Activated T-helper 17 cell treated with anti-CD3 and anti-CD28 coated beads, Interleukin-2, amount 50 U/mL, for 72 hours (primary cell): ENCODE measurements around the gene CD47. TPM values are rescaled to one million over a fixed set of nuclear protein-coding genes. Genes with fewer than 3 reads are reported as not detected.

Experiments used
- ATAC-seq: fragments of 150-1000 bp; cut with Tn5 transposase; replicated peaks from 2 replicates; pipeline ENCODE4 v1.10.0; 2021; ENCODE audit warnings: mild to moderate bottlenecking, moderate library complexity
- H3K27ac Mint-ChIP-seq: one replicate; pipeline ENCODE4 v1.8.0; 2022; ENCODE audit warnings: mixed read lengths
- H3K27me3 Mint-ChIP-seq: one replicate; pipeline ENCODE4 v1.8.0; 2022; ENCODE audit warnings: mixed read lengths
- H3K36me3 Mint-ChIP-seq: one replicate; pipeline ENCODE4 v1.8.0; 2022; ENCODE audit warnings: low read depth, mild to moderate bottlenecking, mixed read lengths
- H3K4me1 Mint-ChIP-seq: one replicate; pipeline ENCODE4 v1.8.0; 2022; ENCODE audit warnings: mixed read lengths
- H3K4me3 Mint-ChIP-seq: one replicate; pipeline ENCODE4 v1.8.0; 2022; ENCODE audit warnings: mild to moderate bottlenecking, mixed read lengths
- H3K9me3 Mint-ChIP-seq: one replicate; pipeline ENCODE4 v1.8.0; 2022; ENCODE audit warnings: mixed read lengths
- total RNA-seq, 2 donors: library from RNA; stranded (reverse); gene quantifications; one replicate each; pipeline ENCODE4 v1.2.3, GENCODE V29; 2022

CD47 gene
- total RNA-seq, 2 donors from 2014 or later = 139 to 197 TPM

DNA sequence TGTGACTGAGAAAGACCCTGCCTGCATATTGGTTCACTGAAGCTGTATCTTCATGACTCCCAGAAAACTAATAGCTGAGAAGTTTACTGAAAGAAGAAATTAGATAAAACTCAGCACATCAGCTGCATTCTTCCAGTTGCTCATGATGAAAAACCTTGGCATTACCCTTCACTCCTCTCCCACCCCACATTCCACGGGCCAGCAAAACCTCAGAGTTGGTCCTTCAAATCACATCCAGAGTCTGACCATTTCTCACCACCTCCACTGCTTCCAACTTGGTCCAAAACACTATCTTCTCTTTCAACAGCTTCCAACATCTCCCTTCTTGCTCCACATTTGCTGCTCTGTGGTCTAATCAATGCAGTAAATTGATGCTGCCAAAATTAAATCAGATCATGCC lies 97.1 kb downstream of the CD47 start:
- H3K4me3 Mint-ChIP-seq = no peak overlapping the region
- H3K4me1 Mint-ChIP-seq = peaks cover 14% of the 10 kb centered on the region
- H3K27me3 Mint-ChIP-seq = no peaks in the 10 kb centered on the region
- H3K27ac Mint-ChIP-seq = no peak overlapping the region
- no peak for ATAC-seq
- peaks cover 4% of the 10 kb centered on the region for H3K9me3 Mint-ChIP-seq
- no peaks in the 10 kb centered on the region for H3K36me3 Mint-ChIP-seq

Other genes with a start within 250 kb of the CD47 start
- gene IFT57, start 131.4 kb upstream of the CD47 start, total RNA-seq = 10 to 100 TPM; 18.3 to 21.5 TPM
- 1 to 10 TPM; 1.3 to 2.0 TPM for gene HHLA2, start 205.5 kb upstream of the CD47 start, total RNA-seq